ENCODE results near the gene RABEP1.

RABEP1 gene

DNA sequence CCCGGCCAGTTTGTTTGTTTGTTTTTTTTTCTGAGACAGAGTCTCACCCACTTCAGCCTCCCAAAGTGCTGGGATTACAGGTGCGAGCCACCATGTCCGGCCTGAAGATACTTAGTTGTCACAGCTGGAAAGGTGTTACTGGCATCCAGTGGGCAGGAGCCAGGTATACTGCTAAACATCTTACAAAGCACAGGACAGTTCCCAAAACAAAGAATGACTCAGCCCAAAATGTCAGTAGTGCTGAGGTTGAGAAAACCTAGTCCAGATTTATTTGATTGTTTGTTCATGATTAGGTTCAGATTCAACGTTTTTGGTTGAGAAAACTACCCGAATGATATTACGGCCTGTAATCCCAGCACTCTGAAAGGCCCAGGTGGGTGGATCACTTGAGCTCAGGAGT is 18.6 kb upstream of the RABEP1 start:
- Histone ChIP-seq H4K20me1 (no peaks in the 10 kb centered on the region), H3K36me3 (no peaks in the 10 kb centered on the region), H3K9me3 (0 out of 2 replicates have a peak, but pooled peaks cover 3% of the 10 kb centered on the region), H3K9ac (no peak overlapping the region), H3K27ac (no peak overlapping the region), H3K4me3 (no peak overlapping the region), H3K4me2 (no peak overlapping the region), H3K4me1 (peaks cover 7% of the 10 kb centered on the region; the same call in 1 of the 2 replicates), H3K27me3 (no peaks in the 10 kb centered on the region)
- TF ChIP-seq Cebpa-rat (IDR thresholded peaks at IDR 0.05): no peak

DNA sequence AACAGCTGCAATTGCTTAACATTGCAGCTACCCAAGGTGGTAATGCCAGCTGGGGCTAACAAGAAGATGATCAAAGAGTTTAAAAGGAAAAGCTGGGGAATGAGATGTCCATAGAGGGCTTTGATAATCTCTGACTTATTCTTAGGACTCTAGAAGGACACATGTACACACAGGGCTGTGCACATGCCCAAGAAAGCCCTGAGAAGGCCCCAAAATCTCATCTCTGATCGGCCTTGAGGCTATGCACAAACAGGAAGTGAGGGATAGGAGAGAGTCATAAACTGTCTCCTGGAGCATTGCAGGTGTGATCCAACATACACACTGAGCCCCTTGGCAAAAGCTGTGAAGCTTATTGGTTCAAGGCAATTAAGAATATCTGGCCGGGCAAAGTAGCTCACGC is 17.2 kb upstream of the RABEP1 start:
- TF ChIP-seq Cebpa-rat (IDR thresholded peaks at IDR 0.05): no peak
- H3K36me3 ChIP-seq: no peaks in the 10 kb centered on the region
- H3K4me1 ChIP-seq: peaks cover 7% of the 10 kb centered on the region; the same call in 1 of the 2 replicates
- H3K27me3 ChIP-seq: no peaks in the 10 kb centered on the region
- H3K4me3 ChIP-seq: no peak overlapping the region
- no peaks in the 10 kb centered on the region for H4K20me1 ChIP-seq
- H3K9me3 ChIP-seq: 0 out of 2 replicates have a peak, but pooled peaks cover 3% of the 10 kb centered on the region
- no peak overlapping the region for H3K27ac ChIP-seq
- peak overlapping the region; percentile 3; the same call in 1 of the 2 replicates for H3K4me2 ChIP-seq
- H3K9ac ChIP-seq: no peak overlapping the region

DNA sequence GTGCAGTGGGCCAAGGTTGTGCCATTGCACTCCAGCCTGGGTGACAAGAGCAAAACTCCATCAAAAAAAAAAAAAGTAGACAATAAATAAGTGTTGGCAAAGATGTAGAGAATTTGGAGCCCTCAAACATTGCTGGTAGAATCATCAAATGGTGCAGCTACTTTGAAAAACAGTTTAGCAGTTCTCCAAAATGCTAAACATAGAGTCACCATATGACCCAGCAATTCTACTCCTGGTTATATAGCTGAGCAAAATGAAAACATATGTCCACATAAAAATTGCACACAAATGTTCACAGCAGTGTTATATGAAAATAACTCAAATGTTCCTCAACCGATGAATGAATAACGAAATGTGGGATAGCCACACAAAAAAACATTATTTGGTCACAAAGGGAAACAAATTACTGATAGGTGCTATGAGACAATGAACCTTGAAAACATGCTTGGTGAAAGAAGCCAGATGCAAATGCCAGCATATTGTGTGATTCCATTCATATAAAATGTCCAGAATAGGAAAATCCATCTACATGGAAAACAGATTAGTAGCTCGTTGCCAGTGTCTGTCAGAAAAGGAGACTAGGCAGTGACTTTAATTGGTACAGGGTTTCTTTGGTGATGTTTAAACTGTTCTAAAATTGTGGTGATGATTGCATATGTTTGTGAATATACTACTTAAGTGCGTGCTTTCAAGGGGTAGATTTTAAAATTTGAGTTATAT is 12.7 kb upstream of the RABEP1 start:
- no peak overlapping the region for H3K9ac ChIP-seq
- no peak overlapping the region for H3K27ac ChIP-seq
- no peak overlapping the region for H3K4me3 ChIP-seq
- peaks cover 7% of the 10 kb centered on the region; the same call in 1 of the 2 replicates for H3K4me1 ChIP-seq
- no peak for TF ChIP-seq Cebpa-rat (IDR thresholded peaks at IDR 0.05)
- no peaks in the 10 kb centered on the region for H4K20me1 ChIP-seq
- 0 out of 2 replicates have a peak, but pooled peaks cover 3% of the 10 kb centered on the region for H3K9me3 ChIP-seq
- H3K4me2 ChIP-seq: no peak overlapping the region
- H3K36me3 ChIP-seq: no peaks in the 10 kb centered on the region
- H3K27me3 ChIP-seq: no peaks in the 10 kb centered on the region

DNA sequence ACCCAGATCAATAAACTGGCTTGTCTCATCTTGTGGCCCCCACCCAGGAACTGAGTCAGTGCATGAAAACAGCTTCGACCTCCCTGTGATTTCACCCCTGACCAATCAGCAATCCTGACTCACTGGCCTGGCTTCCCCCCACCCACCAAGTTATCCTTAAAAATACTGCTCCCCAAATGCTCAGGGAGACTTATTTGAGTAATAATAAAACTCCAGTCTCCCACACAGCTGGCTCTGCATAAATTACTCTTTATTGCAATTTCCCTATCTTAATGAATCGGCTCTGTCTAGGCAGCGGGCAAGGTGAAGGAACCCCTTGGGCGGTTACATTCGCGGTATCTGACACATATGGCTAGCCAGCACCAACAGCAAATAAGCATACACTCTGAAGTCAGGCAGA is 9.8 kb upstream of the RABEP1 start:
- no peaks in the 10 kb centered on the region for H3K36me3 ChIP-seq
- H3K27me3 ChIP-seq: no peaks in the 10 kb centered on the region
- H3K4me3 ChIP-seq: no peak overlapping the region
- H3K4me1 ChIP-seq: no peaks in the 10 kb centered on the region
- H3K4me2 ChIP-seq: no peak overlapping the region
- TF ChIP-seq Cebpa-rat (IDR thresholded peaks at IDR 0.05): no peak
- no peak overlapping the region for H3K27ac ChIP-seq
- H4K20me1 ChIP-seq: no peaks in the 10 kb centered on the region
- H3K9ac ChIP-seq: no peak overlapping the region
- H3K9me3 ChIP-seq: 0 out of 2 replicates have a peak, but pooled peaks cover 3% of the 10 kb centered on the region

DNA sequence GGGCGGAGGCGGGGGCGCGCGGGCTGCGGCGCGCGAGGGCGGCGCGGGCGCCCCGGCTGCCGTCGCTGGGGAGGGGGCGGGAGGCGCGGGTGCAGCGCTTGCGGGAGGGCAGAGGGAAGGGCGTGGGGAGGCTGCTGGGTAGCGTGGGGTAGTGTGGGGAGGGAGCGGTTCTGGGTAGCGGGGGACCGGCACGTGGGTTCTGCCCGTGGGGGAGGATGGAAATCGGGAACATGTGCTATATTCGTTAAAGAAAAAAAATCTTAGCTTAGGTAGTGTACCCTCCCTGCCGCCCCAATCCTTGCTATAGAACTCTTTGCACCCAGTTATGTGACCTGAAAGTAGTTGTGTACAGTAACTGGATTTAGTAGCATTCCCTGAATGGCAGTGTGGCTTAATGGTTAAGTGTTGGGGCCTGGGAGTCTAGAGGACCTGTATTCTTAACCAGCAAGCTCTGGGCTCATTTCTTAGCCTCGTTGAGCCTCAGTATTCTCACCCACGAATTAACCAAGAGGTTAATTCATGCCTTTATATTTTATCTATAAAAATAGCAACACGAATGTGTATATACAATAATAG is 646 bp downstream of the RABEP1 start:
- Histone ChIP-seq H3K9me3 (no peaks in the 10 kb centered on the region), H4K20me1 (peaks cover 51% of the 10 kb centered on the region), H3K27ac (peak overlapping the region; percentile 91)

DNA sequence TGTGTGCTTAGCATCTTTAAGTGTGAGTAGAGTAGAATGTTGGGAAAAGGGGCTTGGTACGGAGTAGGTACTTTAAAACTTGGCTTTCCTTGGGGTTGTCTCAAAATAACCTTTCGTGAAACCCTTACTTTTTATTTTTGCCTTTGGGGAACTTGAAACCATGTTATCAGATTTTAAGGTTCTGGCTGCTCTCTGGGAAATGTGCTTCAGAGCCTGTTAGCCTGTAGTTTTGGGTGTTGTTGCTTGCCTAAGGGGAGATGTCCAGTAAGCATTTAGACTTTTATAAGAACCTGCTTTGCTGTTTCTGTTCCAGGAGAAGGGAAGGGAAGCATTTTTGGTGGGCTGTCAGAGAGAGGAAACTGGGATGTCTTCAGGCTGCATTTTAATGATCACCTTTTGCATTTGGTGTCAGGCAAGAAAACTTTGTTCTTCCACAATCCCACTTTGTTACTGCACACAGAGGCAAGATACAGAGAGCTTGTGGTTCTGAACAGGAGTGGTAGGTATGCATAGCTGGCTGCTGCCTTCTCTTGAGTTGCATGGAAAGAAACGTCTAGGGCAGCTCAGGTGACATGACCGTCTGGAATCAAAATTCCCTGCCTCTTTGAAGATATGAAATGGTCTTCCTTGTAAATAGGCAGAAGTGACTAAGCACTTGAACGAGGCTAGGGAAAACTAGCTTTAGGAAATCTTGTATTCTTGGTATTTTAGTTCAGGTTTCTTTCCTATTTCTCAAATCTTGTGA is 1.7 kb downstream of the RABEP1 start:
- no peaks in the 10 kb centered on the region for H3K27me3 ChIP-seq
- H3K4me1 ChIP-seq: peaks cover 42% of the 10 kb centered on the region
- peak overlapping the region; percentile 92 for H3K4me2 ChIP-seq
- peaks cover 61% of the 10 kb centered on the region for H4K20me1 ChIP-seq
- H3K9me3 ChIP-seq: no peaks in the 10 kb centered on the region
- no peak for TF ChIP-seq Cebpa-rat (IDR thresholded peaks at IDR 0.05)
- no peak overlapping the region; the same call in 1 of the 2 replicates for H3K27ac ChIP-seq
- peak overlapping the region; percentile 92 for H3K9ac ChIP-seq
- H3K4me3 ChIP-seq: peak overlapping the region; percentile 92
- H3K36me3 ChIP-seq: peaks cover 23% of the 10 kb centered on the region; the same call in 1 of the 2 replicates

More for the DNA sequence above, 646 bp downstream of the RABEP1 start:
- Histone ChIP-seq H3K9ac (peak overlapping the region; percentile 92), H3K36me3 (peaks cover 18% of the 10 kb centered on the region; the same call in 1 of the 2 replicates), H3K4me3 (peak overlapping the region; percentile 92), H3K4me1 (peaks cover 34% of the 10 kb centered on the region), H3K27me3 (no peaks in the 10 kb centered on the region), H3K4me2 (peak overlapping the region; percentile 92)
- TF ChIP-seq Cebpa-rat (IDR thresholded peaks at IDR 0.05): no peak

DNA sequence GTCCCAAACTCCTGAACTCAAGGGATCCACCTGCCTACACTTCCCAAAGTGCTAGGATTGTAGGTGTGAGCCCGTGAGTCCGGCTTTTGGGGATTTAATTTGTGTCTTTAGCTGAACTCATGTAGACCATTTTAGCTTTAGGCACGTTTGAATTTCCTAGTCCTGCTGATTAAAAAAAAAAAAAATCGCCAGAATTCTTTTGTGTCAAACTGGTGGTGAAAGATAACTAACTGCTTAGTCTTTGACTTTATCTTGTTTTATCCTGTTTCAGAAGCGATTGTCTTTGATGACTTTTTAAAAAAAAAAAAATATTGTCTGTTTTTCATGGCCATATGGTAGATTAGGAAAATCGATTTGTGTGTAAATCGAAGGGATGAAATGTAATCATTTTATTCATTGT is 2.6 kb downstream of the RABEP1 start:
- H3K27ac ChIP-seq: no peak overlapping the region
- peaks cover 70% of the 10 kb centered on the region for H4K20me1 ChIP-seq
- H3K36me3 ChIP-seq: peaks cover 25% of the 10 kb centered on the region; the same call in 1 of the 2 replicates
- H3K4me2 ChIP-seq: peak overlapping the region; percentile 92
- 0 out of 2 replicates have a peak overlapping the region, but pooled peaks have one; percentile 24 for H3K9ac ChIP-seq
- no peaks in the 10 kb centered on the region for H3K27me3 ChIP-seq
- no peaks in the 10 kb centered on the region for H3K9me3 ChIP-seq
- peaks cover 45% of the 10 kb centered on the region for H3K4me1 ChIP-seq
- no peak for TF ChIP-seq Cebpa-rat (IDR thresholded peaks at IDR 0.05)
- no peak overlapping the region for H3K4me3 ChIP-seq

DNA sequence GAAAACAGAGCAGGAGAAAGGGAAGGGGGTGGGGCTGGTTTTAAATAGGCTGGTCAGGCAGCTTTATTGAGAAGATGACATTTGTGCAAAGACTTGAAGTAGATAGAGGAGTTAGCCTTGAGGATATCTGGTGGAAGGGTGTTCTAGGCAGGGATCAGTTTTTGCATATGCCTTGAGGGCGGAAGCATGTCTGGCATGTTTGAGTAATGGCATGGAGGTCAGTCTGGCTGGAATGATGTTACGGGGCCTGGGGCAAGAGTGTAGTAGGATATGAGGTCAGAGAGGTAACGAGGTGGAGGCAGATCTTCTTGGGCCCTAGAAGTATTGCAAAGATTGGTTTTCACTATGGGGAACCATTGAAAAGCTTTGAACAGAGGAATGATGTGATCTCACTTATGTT is 4.8 kb downstream of the RABEP1 start:
- Histone ChIP-seq H3K9me3 (peaks cover 8% of the 10 kb centered on the region; the same call in 1 of the 2 replicates), H3K27ac (no peak overlapping the region), H3K4me2 (no peak overlapping the region), H4K20me1 (peaks cover 91% of the 10 kb centered on the region), H3K36me3 (peaks cover 45% of the 10 kb centered on the region), H3K4me1 (peaks cover 39% of the 10 kb centered on the region), H3K9ac (no peak overlapping the region), H3K27me3 (no peaks in the 10 kb centered on the region), H3K4me3 (no peak overlapping the region)
- TF ChIP-seq Cebpa-rat (IDR thresholded peaks at IDR 0.05): no peak

DNA sequence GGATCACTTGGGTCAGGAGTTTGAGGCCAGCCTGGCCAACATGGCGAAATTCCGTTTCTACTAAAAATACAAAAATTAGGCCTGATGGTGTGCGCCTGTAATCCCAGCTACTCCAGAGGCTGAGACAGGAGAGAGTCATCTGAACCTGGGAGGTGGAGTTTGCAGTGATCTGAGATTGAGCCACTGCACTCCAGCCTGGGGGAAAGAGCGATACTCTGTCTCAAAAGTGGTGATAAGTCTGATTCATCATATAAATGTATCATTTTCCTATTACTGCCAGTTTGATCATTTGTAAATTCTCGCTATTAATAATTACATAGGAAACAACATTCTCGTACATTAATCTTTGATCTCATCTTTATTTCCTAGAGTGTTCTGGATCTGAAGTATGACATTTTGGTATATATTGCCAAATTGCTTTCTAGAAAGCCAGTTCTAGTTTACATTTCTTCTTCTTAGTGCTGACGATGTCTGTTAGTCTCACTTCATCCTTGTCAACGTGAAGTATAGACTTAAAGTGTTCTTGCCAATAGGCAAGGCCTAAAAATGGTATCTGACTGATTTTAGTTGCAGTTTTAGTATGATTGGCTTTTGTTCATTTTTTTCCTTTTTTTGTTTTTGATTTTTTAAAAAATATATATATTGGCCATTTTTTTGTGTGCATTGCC is 9.7 kb downstream of the RABEP1 start:
- Histone ChIP-seq H4K20me1 (peaks cover 98% of the 10 kb centered on the region), H3K27ac (no peak overlapping the region)
- no peak for TF ChIP-seq Cebpa-rat (IDR thresholded peaks at IDR 0.05)

More for the DNA sequence above, 9.7 kb downstream of the RABEP1 start:
- no peak overlapping the region for H3K9ac ChIP-seq
- H3K27me3 ChIP-seq: no peaks in the 10 kb centered on the region
- no peak overlapping the region for H3K4me3 ChIP-seq
- H3K4me1 ChIP-seq: peaks cover 17% of the 10 kb centered on the region
- peaks cover 17% of the 10 kb centered on the region for H3K9me3 ChIP-seq
- peaks cover 60% of the 10 kb centered on the region for H3K36me3 ChIP-seq
- H3K4me2 ChIP-seq: no peak overlapping the region
